NCI-H2029 treated with DMSO at 0.1 percent for 48 hours (cell line): Measurements from ENCODE around the gene ADSS1.

ENCODE experiments used
- DNase-seq: peaks from one replicate; lab custom pipeline; 2025; lab: John Stamatoyannopoulos, UW

The ADSS1 gene

GRCh38 chr14:104784218-104784568 lies 60.2 kb downstream of the ADSS1 start:
- DNase-seq, result no peak

GRCh38 chr14:104784846-104785707 lies 61.0 kb downstream of the ADSS1 start:
- no peak for DNase-seq

- DNase-seq, result no peak
Observed at GRCh38 chr14:104785708-104786080, 61.7 kb downstream of the ADSS1 start.

GRCh38 chr14:104786091-104786586 lies 62.1 kb downstream of the ADSS1 start:
- DNase-seq, result no peak

- no peak for DNase-seq
Observed at GRCh38 chr14:104786726-104787675, 63.0 kb downstream of the ADSS1 start.

GRCh38 chr14:104787736-104788135 lies 63.7 kb downstream of the ADSS1 start:
- no peak for DNase-seq

- no peak for DNase-seq
Observed at GRCh38 chr14:104788161-104788818, 64.3 kb downstream of the ADSS1 start.

GRCh38 chr14:104788873-104789663 lies 65.0 kb downstream of the ADSS1 start:
- DNase-seq, result no peak

- DNase-seq, result no peak
Observed at GRCh38 chr14:104789752-104790743, 66.0 kb downstream of the ADSS1 start.

GRCh38 chr14:104791425-104791824 lies 67.4 kb downstream of the ADSS1 start:
- DNase-seq, result no peak

GRCh38 chr14:104792101-104792884 lies 68.3 kb downstream of the ADSS1 start:
- no peak for DNase-seq

GRCh38 chr14:104792945-104793702 lies 69.1 kb downstream of the ADSS1 start:
- DNase-seq, result no peak

GRCh38 chr14:104793703-104793959 lies 69.6 kb downstream of the ADSS1 start:
- no peak for DNase-seq

- no peak for DNase-seq
Observed at GRCh38 chr14:104794099-104794498, 70.1 kb downstream of the ADSS1 start.

GRCh38 chr14:104794631-104794992 lies 70.6 kb downstream of the ADSS1 start:
- no peak for DNase-seq

GRCh38 chr14:104794993-104795780 lies 71.2 kb downstream of the ADSS1 start, which contains the start of gene AKT1:
Gene AKT1, minus strand, starts transcription at chr14:104795748. Its CDS starts 3,105 bp downstream, at chr14:104792643.
- DNase-seq, result no peak

- DNase-seq, result no peak
Observed at GRCh38 chr14:104795781-104796686, 72.0 kb downstream of the ADSS1 start.
